Neural crest cell (in vitro differentiated cells): ENCODE data around the gene MSLN. TPM values are rescaled to one million over a fixed set of nuclear protein-coding genes. Genes with fewer than 3 reads are reported as not detected.

Source experiments
- DNase-seq: peaks from one replicate; pipeline ENCODE4 v3.0.0; 2021; ENCODE audit warnings: low read depth, mixed read lengths, low spot score
- H3K27ac Mint-ChIP-seq: one replicate; pipeline ENCODE4 v1.8.0; 2021; ENCODE audit warnings: mild to moderate bottlenecking, mixed read lengths; ENCODE audit not compliant: unreplicated experiment
- H3K27me3 Mint-ChIP-seq: 2 replicates; pipeline ENCODE4 v1.8.0; 2021; ENCODE audit warnings: low read depth, mild to moderate bottlenecking, mixed read lengths
- H3K36me3 Mint-ChIP-seq: 2 replicates; pipeline ENCODE4 v1.8.0; 2021; ENCODE audit warnings: low read depth, mild to moderate bottlenecking, mixed read lengths
- H3K4me1 Mint-ChIP-seq: 2 replicates; pipeline ENCODE4 v1.8.0; 2021; ENCODE audit warnings: mixed read lengths
- H3K4me3 Mint-ChIP-seq: one replicate; pipeline ENCODE4 v1.8.0; 2021; ENCODE audit warnings: mild to moderate bottlenecking, mixed read lengths
- H3K9me3 Mint-ChIP-seq: 2 replicates; pipeline ENCODE4 v1.8.0; 2021; ENCODE audit warnings: mixed read lengths
- total RNA-seq: library from RNA; stranded (reverse); gene quantifications from 2 replicates; pipeline ENCODE4 v1.2.1, GENCODE V29; 2021
- TF ChIP-seq, protein P1 (sequence below): fragments of 200-600 bp; sonication (generic); conservative IDR thresholded peaks from 2 replicates; pipeline ENCODE4 v1.5.0; 2021; ENCODE audit warnings: antibody characterized with exemption, mild to moderate bottlenecking

Gene MSLN
- total RNA-seq, 1 donor from 2014 or later = not detected

GRCh38 chr16:787321-787966 lies 26.9 kb downstream of the MSLN start:
- Mint-ChIP-seq H3K4me3 (peak overlapping the region; percentile 87), H3K4me1 (no peaks in the 10 kb centered on the region), H3K36me3 (peaks cover 5% of the 10 kb centered on the region), H3K27me3 (no peaks in the 10 kb centered on the region), H3K27ac (no peak overlapping the region), H3K9me3 (no peaks in the 10 kb centered on the region)
- TF ChIP-seq, protein P1, sequence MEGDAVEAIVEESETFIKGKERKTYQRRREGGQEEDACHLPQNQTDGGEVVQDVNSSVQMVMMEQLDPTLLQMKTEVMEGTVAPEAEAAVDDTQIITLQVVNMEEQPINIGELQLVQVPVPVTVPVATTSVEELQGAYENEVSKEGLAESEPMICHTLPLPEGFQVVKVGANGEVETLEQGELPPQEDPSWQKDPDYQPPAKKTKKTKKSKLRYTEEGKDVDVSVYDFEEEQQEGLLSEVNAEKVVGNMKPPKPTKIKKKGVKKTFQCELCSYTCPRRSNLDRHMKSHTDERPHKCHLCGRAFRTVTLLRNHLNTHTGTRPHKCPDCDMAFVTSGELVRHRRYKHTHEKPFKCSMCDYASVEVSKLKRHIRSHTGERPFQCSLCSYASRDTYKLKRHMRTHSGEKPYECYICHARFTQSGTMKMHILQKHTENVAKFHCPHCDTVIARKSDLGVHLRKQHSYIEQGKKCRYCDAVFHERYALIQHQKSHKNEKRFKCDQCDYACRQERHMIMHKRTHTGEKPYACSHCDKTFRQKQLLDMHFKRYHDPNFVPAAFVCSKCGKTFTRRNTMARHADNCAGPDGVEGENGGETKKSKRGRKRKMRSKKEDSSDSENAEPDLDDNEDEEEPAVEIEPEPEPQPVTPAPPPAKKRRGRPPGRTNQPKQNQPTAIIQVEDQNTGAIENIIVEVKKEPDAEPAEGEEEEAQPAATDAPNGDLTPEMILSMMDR = no peak
- DNase-seq = no peak

GRCh38 chr16:787978-788398 lies 27.5 kb downstream of the MSLN start, which contains the start of gene RPUSD1:
RPUSD1 (minus strand) TSS chr16:788381; CDS start chr16:787737, 644 bp downstream.
- peaks cover 5% of the 10 kb centered on the region for H3K36me3 Mint-ChIP-seq
- TF ChIP-seq, protein P1 = no peak
- H3K4me3 Mint-ChIP-seq = peak within 1 kb of the TSS; percentile 87
- no peaks in the 10 kb centered on the region for H3K27me3 Mint-ChIP-seq
- DNase-seq = no peak
- H3K27ac Mint-ChIP-seq = no peak within 1 kb of the TSS
- no peaks in the 10 kb centered on the region for H3K9me3 Mint-ChIP-seq
- no peaks in the 10 kb centered on the region for H3K4me1 Mint-ChIP-seq

DNA sequence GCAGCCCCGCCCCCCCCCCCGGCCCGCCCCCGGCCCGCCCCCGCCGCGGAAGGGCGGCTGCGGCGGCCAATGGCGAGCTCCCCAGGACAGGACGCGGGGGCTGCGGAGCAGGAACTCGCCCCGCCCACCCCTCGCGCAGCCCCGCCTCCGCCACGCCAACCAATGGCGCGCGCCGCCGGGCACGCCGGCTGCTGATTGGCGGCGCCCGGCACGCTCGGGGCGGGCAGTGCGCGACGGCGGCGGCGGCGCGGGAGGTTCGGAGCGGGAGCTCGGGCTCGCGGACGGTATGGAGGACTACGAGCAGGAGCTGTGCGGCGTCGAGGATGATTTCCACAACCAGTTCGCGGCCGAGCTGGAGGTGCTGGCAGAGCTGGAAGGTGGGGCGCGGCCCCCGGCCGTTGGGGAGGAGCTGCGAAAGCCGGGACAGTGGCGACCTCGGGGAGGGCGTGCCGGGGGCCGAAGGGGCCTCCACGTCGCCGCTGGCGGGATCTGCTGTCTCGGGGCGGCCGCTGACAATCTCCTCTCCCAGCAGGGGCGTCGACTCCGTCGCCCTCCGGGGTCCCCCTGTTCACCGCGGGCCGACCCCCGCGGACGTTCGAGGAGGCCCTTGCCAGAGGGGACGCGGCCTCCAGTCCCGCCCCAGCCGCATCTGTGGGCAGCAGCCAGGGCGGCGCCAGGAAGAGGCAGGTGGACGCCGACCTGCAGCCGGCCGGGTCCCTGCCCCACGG lies 28.0 kb downstream of the MSLN start, which contains the start of gene CHTF18:
CHTF18 (plus strand) TSS at position 222 of the 728 bp plus-strand sequence; CDS start at position 287, 65 bp downstream.
- H3K4me1 Mint-ChIP-seq = no peaks in the 10 kb centered on the region
- H3K9me3 Mint-ChIP-seq = no peaks in the 10 kb centered on the region
- peak; percentile 91 for DNase-seq
- H3K4me3 Mint-ChIP-seq = peak within 1 kb of the TSS; percentile 87
- peaks cover 5% of the 10 kb centered on the region for H3K36me3 Mint-ChIP-seq
- no peaks in the 10 kb centered on the region for H3K27me3 Mint-ChIP-seq
- TF ChIP-seq, protein P1 = no peak
- H3K27ac Mint-ChIP-seq = no peak within 1 kb of the TSS

GRCh38 chr16:789191-789850 lies 28.8 kb downstream of the MSLN start:
- Mint-ChIP-seq H3K9me3 (no peaks in the 10 kb centered on the region), H3K36me3 (peaks cover 5% of the 10 kb centered on the region), H3K27me3 (no peaks in the 10 kb centered on the region), H3K27ac (no peak overlapping the region), H3K4me1 (no peaks in the 10 kb centered on the region), H3K4me3 (peak overlapping the region; percentile 70)
- no peak for DNase-seq
- TF ChIP-seq, protein P1 = no peak

DNA sequence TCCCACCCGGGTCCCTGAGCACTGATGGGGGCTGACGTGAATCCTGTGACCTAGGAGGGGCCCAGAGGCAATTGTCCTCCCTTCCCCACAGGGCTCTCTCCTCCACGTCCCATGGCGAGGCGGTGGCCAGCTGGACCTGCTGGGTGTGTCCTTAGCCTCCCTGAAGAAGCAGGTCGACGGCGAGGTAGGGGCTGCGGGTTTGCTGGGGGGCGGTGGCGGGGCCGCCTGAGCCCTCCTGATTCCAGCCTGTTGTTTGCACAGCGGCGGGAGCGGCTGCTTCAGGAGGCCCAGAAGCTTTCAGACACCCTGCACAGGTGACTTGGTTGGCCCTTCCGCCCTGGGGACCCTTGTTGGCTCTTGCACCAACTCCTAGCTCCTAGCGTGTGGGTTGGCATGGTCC lies 29.6 kb downstream of the MSLN start:
- Mint-ChIP-seq H3K4me3 (peak overlapping the region; percentile 70), H3K4me1 (no peaks in the 10 kb centered on the region), H3K27ac (no peak overlapping the region), H3K36me3 (peaks cover 5% of the 10 kb centered on the region), H3K9me3 (no peaks in the 10 kb centered on the region), H3K27me3 (no peaks in the 10 kb centered on the region)
- TF ChIP-seq, protein P1 = no peak
- DNase-seq = no peak
